IPS DF 6.9 (cell line): Measurements from ENCODE around the gene SIM2.

Source experiments
- DNase-seq: peaks from one replicate; pipeline ENCODE4 v3.0.0-alpha.2; 2013; ENCODE audit warnings: low read depth, low spot score
- H3K27ac ChIP-seq: one replicate; pipeline ENCODE4 v1.5.1; 2013; ENCODE audit warnings: low read length, control low read depth
- H3K27me3 ChIP-seq: 2 replicates; pipeline ENCODE4 v1.6.1; 2013; ENCODE audit warnings: mild to moderate bottlenecking, low read length; ENCODE audit not compliant: control insufficient read depth, insufficient read depth
- H3K36me3 ChIP-seq: 2 replicates; pipeline ENCODE4 v1.6.1; 2013; ENCODE audit warnings: low read length; ENCODE audit not compliant: control insufficient read depth, insufficient read depth
- H3K4me1 ChIP-seq: 2 replicates; pipeline ENCODE4 v1.6.1; 2013; ENCODE audit warnings: low read length; ENCODE audit not compliant: control insufficient read depth, insufficient read depth
- H3K4me3 ChIP-seq: 2 replicates; pipeline ENCODE4 v1.5.1; 2013; ENCODE audit warnings: mild to moderate bottlenecking, low read length
- H3K9me3 ChIP-seq: 2 replicates; pipeline ENCODE4 v1.6.1; 2013; ENCODE audit warnings: low read length, inconsistent platforms; ENCODE audit not compliant: control insufficient read depth, insufficient read depth
- WGBS: extraction: QIAGEN DNeasy Blood & Tissue Kit; methylation state at CpG from one replicate; pipeline ENCODE4 v1.1.7; 2013; ENCODE audit warnings: mixed read lengths, missing lambda C conversion rate; ENCODE audit not compliant: insufficient read length, insufficient coverage; 5-methylcytosine and 5-hydroxymethylcytosine counted together

The SIM2 gene

DNA sequence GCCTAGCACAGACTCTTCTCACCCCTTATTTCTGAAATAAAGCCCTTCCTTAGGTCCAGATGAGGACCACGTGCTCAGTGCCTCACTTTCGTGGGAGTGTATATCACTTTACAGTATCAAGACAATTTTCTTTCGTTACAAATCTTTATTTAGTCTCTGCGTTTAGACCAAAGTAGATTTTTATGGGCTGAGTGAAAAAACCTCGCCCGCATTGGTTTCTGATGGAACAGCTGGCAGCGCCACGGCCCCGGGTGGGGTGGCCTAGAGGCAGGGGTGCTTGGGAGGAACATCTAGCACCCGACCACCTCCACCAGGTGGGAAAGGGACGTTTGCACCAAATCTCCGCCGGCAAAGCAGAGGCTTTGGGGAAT lies 7.6 kb downstream of the SIM2 start:
- H3K27me3 ChIP-seq = peaks cover 86% of the 10 kb centered on the region
- H3K36me3 ChIP-seq = no peaks in the 10 kb centered on the region
- H3K27ac ChIP-seq = no peak overlapping the region
- peaks cover 8% of the 10 kb centered on the region; the same call in 1 of the 2 replicates for H3K4me1 ChIP-seq
- H3K9me3 ChIP-seq = no peaks in the 10 kb centered on the region
- no peak overlapping the region for H3K4me3 ChIP-seq
- no CpG with 5 or more reads among the region's 13 CpGs for WGBS
- DNase-seq = no peak

DNA sequence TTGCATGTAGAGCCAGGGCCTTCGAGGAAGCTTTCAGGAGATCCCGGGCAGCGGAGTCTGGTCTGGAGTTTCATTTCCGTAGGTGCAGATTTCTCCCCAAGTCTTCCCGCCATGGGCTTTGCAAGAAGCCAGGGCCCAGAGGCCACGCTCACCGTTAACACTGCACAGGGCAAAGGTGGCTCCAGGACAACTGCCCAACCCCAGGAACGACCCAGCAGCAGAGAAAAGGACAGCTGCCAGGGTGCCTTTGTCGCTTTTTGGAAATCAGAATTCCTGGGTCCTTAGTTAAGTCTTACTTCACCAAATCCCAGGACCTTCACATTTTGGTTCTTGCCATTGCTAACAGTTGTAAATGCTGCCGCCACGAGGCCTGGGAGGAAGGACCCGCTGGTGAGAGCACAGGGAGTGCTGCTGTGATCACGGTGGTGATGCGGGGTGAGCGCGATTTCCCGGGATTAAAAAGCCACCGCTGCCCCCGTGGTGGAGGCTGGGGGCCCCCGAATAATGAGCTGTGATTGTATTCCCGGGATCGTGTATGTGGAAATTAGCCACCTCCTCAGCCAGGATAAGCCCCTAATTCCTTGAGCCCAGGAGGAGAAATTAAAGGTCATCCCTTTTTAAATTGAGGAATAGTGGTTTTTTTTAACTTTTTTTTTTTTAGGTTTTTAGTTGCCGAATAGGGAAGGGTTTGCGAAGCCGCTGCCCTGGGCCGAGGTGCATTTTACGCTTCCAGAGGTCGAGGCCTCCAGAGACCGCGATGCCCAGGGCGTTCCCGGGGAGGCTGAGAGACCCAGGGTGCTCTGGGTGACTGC lies 8.2 kb downstream of the SIM2 start:
- DNase-seq = no peak
- no CpG with 5 or more reads among the region's 32 CpGs for WGBS
- Histone ChIP-seq H3K36me3 (no peaks in the 10 kb centered on the region), H3K27ac (no peak overlapping the region), H3K9me3 (no peaks in the 10 kb centered on the region), H3K27me3 (peaks cover 79% of the 10 kb centered on the region), H3K4me3 (no peak overlapping the region), H3K4me1 (peaks cover 6% of the 10 kb centered on the region; the same call in 1 of the 2 replicates)

GRCh38 chr21:36707763-36708285 lies 8.9 kb downstream of the SIM2 start:
- Histone ChIP-seq H3K36me3 (no peaks in the 10 kb centered on the region), H3K4me3 (no peak overlapping the region), H3K27ac (no peak overlapping the region), H3K27me3 (peaks cover 73% of the 10 kb centered on the region), H3K9me3 (no peaks in the 10 kb centered on the region), H3K4me1 (peaks cover 6% of the 10 kb centered on the region; the same call in 1 of the 2 replicates)
- DNase-seq = no peak
- WGBS = no CpG with 5 or more reads among the region's 53 CpGs

GRCh38 chr21:36708286-36709029 lies 9.5 kb downstream of the SIM2 start:
- Histone ChIP-seq H3K27me3 (peaks cover 66% of the 10 kb centered on the region), H3K36me3 (no peaks in the 10 kb centered on the region), H3K4me1 (peaks cover 6% of the 10 kb centered on the region; the same call in 1 of the 2 replicates), H3K27ac (no peak overlapping the region), H3K9me3 (no peaks in the 10 kb centered on the region), H3K4me3 (peak overlapping the region; percentile 17; the same call in 1 of the 2 replicates)
- DNase-seq = no peak
- no CpG with 5 or more reads among the region's 44 CpGs for WGBS

GRCh38 chr21:36709030-36709867 lies 10.3 kb downstream of the SIM2 start:
- no peak for DNase-seq
- Histone ChIP-seq H3K36me3 (no peaks in the 10 kb centered on the region), H3K27me3 (peaks cover 58% of the 10 kb centered on the region), H3K4me1 (peaks cover 6% of the 10 kb centered on the region; the same call in 1 of the 2 replicates), H3K4me3 (peak overlapping the region; percentile 17; the same call in 1 of the 2 replicates), H3K27ac (no peak overlapping the region), H3K9me3 (no peaks in the 10 kb centered on the region)
- no CpG with 5 or more reads among the region's 55 CpGs for WGBS

GRCh38 chr21:36709868-36710728 lies 11.2 kb downstream of the SIM2 start:
- DNase-seq = no peak
- WGBS = no CpG with 5 or more reads among the region's 38 CpGs
- Histone ChIP-seq H3K9me3 (no peaks in the 10 kb centered on the region), H3K27ac (no peak overlapping the region), H3K36me3 (no peaks in the 10 kb centered on the region), H3K27me3 (peaks cover 50% of the 10 kb centered on the region), H3K4me3 (peak overlapping the region; percentile 18; the same call in 1 of the 2 replicates), H3K4me1 (peaks cover 3% of the 10 kb centered on the region; the same call in 1 of the 2 replicates)

GRCh38 chr21:36710729-36711048 lies 11.8 kb downstream of the SIM2 start:
- Histone ChIP-seq H3K27ac (no peak overlapping the region), H3K27me3 (peaks cover 44% of the 10 kb centered on the region), H3K9me3 (no peaks in the 10 kb centered on the region), H3K4me3 (peak overlapping the region; percentile 18; the same call in 1 of the 2 replicates), H3K4me1 (peaks cover 3% of the 10 kb centered on the region; the same call in 1 of the 2 replicates), H3K36me3 (no peaks in the 10 kb centered on the region)
- DNase-seq = no peak
- WGBS = no CpG with 5 or more reads among the region's 13 CpGs

- no peak for DNase-seq
- no peaks in the 10 kb centered on the region for H3K9me3 ChIP-seq
- WGBS = no CpG with 5 or more reads among the region's 3 CpGs
- no peak overlapping the region for H3K27ac ChIP-seq
- H3K4me3 ChIP-seq = no peak overlapping the region
- no peaks in the 10 kb centered on the region for H3K36me3 ChIP-seq
- H3K27me3 ChIP-seq = peaks cover 13% of the 10 kb centered on the region
- peaks cover 3% of the 10 kb centered on the region; the same call in 1 of the 2 replicates for H3K4me1 ChIP-seq
Measured at GRCh38 chr21:36713746-36714145, 14.8 kb downstream of the SIM2 start.

DNA sequence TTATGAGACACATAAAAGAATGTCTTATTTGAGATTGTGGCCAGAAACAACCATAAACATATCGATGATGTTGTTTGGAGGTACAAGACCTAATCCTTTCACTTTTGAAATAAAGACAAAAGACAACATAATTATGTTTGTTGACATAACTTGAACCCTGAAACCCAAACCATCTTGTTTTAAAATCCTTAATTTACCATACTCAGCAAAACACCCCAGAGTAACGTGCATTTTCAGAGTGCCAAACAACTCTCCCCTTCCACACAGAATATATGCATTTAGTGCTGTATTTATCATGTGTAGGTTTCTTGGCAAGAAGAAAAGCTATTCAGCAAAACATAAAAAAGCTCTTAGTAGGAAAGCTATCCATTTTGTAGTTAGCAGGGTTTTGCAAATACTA lies 17.5 kb downstream of the SIM2 start:
- 100% methylated on average over 1 of the region's 2 CpGs for WGBS
- H3K27me3 ChIP-seq = no peaks in the 10 kb centered on the region

More for the DNA sequence above, 17.5 kb downstream of the SIM2 start:
- no peak overlapping the region for H3K4me3 ChIP-seq
- peaks cover 2% of the 10 kb centered on the region; the same call in 1 of the 2 replicates for H3K4me1 ChIP-seq
- no peaks in the 10 kb centered on the region for H3K36me3 ChIP-seq
- no peaks in the 10 kb centered on the region for H3K9me3 ChIP-seq
- H3K27ac ChIP-seq = no peak overlapping the region
- DNase-seq = no peak
